ENCODE measurements around the gene SBK3. TPM values are rescaled to one million over a fixed set of nuclear protein-coding genes. Genes with fewer than 3 reads are reported as not detected.
"Not testable (repeated sequence)": the region's sequence is repeated elsewhere in the genome, so short reads cannot be mapped to it uniquely, and the experiment has no call there.

SBK3 gene
- total RNA-seq, 2 donors from 2014 or later = 0.23 to 0.74 TPM

GRCh38 chr19:55535965-55536350 lies 9.4 kb downstream of the SBK3 start:
- TF ChIP-seq POLR2AphosphoS5 (IDR thresholded peaks at IDR 0.05) (no peak), POLR2A (IDR thresholded peaks at IDR 0.05) (no peak), CTCF (IDR thresholded peaks at IDR 0.05) (no peak)
- no peak for DNase-seq (ENCODE audit: low spot score)
- H3K4me1 ChIP-seq (replicated peaks) = no peaks in the 10 kb centered on the region
- no peak overlapping the region for H3K27ac ChIP-seq
- no peaks in the 10 kb centered on the region for H3K27me3 ChIP-seq (replicated peaks; ENCODE audit: insufficient read depth)
- no peaks in the 10 kb centered on the region for H3K36me3 ChIP-seq
- 82% methylated on average over 22 of the region's 22 CpGs for WGBS
- intact Hi-C loops (cut with DNase I) = no loop called here
- no peak overlapping the region for H3K4me3 ChIP-seq
- H3K9me3 ChIP-seq = no peaks in the 10 kb centered on the region

GRCh38 chr19:55535173-55535964 lies 10.0 kb downstream of the SBK3 start:
- Histone ChIP-seq H3K4me3 (no peak overlapping the region), H3K27me3 (replicated peaks; ENCODE audit: insufficient read depth) (no peaks in the 10 kb centered on the region), H3K4me1 (replicated peaks) (no peaks in the 10 kb centered on the region), H3K9me3 (no peaks in the 10 kb centered on the region), H3K27ac (no peak overlapping the region), H3K36me3 (no peaks in the 10 kb centered on the region)
- no peak for DNase-seq (ENCODE audit: low spot score)
- intact Hi-C loops (cut with DNase I) = no loop called here
- 87% methylated on average over 12 of the region's 12 CpGs for WGBS
- TF ChIP-seq POLR2A (IDR thresholded peaks at IDR 0.05) (no peak), POLR2AphosphoS5 (IDR thresholded peaks at IDR 0.05) (no peak), CTCF (IDR thresholded peaks at IDR 0.05) (no peak)

- H3K27me3 ChIP-seq (replicated peaks; ENCODE audit: insufficient read depth); H3K4me1 ChIP-seq (replicated peaks); intact Hi-C loops (cut with DNase I); H3K9me3 ChIP-seq; DNase-seq (ENCODE audit: low spot score); H3K36me3 ChIP-seq; H3K27ac ChIP-seq; H3K4me3 ChIP-seq: not testable (repeated sequence)
- 89% methylated on average over 7 of the region's 7 CpGs for WGBS
Measured at GRCh38 chr19:55534280-55534679, 11.1 kb downstream of the SBK3 start.

GRCh38 chr19:55530996-55531395 lies 14.3 kb downstream of the SBK3 start:
- H3K36me3 ChIP-seq = no peaks in the 10 kb centered on the region
- H3K4me3 ChIP-seq = no peak overlapping the region
- DNase-seq (ENCODE audit: low spot score) = no peak
- 91% methylated on average over 26 of the region's 26 CpGs for WGBS
- H3K4me1 ChIP-seq (replicated peaks) = peaks cover 5% of the 10 kb centered on the region
- H3K9me3 ChIP-seq = no peaks in the 10 kb centered on the region
- no peaks in the 10 kb centered on the region for H3K27me3 ChIP-seq (replicated peaks; ENCODE audit: insufficient read depth)
- TF ChIP-seq POLR2A (IDR thresholded peaks at IDR 0.05) (no peak), POLR2AphosphoS5 (IDR thresholded peaks at IDR 0.05) (no peak), CTCF (IDR thresholded peaks at IDR 0.05) (no peak)
- H3K27ac ChIP-seq = no peak overlapping the region
- intact Hi-C loops (cut with DNase I) = no loop called here

GRCh38 chr19:55529636-55530234 lies 15.6 kb downstream of the SBK3 start:
- no peak overlapping the region for H3K4me3 ChIP-seq
- no peaks in the 10 kb centered on the region for H3K9me3 ChIP-seq
- 91% methylated on average over 55 of the region's 56 CpGs for WGBS
- peaks cover 5% of the 10 kb centered on the region for H3K4me1 ChIP-seq (replicated peaks)
- TF ChIP-seq POLR2AphosphoS5 (IDR thresholded peaks at IDR 0.05) (no peak), POLR2A (IDR thresholded peaks at IDR 0.05) (no peak), CTCF (IDR thresholded peaks at IDR 0.05) (no peak)
- no peaks in the 10 kb centered on the region for H3K27me3 ChIP-seq (replicated peaks; ENCODE audit: insufficient read depth)
- no peak for DNase-seq (ENCODE audit: low spot score)
- H3K27ac ChIP-seq = no peak overlapping the region
- H3K36me3 ChIP-seq = no peaks in the 10 kb centered on the region
- intact Hi-C loops (cut with DNase I) = no loop called here

Measured in prostate gland (tissue), 2 donors.